Fibroblast of the aortic adventitia (primary cell): ENCODE results near the gene NTSR1. TPM values are rescaled to one million over a fixed set of nuclear protein-coding genes. Genes with fewer than 3 reads are reported as not detected.

Experiments used
- DNase-seq: peaks from one replicate; pipeline ENCODE4 v3.0.0-alpha.2; 2010; ENCODE audit warnings: low read depth
- H3K4me3 ChIP-seq: 2 replicates; pipeline ENCODE4 v1.5.1; 2011; ENCODE audit warnings: low read depth, mild to moderate bottlenecking, control low read depth, low read length, moderate library complexity
- CTCF ChIP-seq: IDR thresholded peaks from 2 replicates; pipeline ENCODE4 v1.5.1; 2011; ENCODE audit warnings: mild to moderate bottlenecking, low read length, control low read depth, inconsistent platforms; ENCODE audit not compliant: insufficient read depth
- total RNA-seq: library from RNA; depleted of rRNA; stranded (reverse); fragments of >200 nt; gene quantifications from 2 replicates; pipeline ENCODE4 v1.2.3, GENCODE V29; 2012; ENCODE audit warnings: low replicate concordance

The NTSR1 gene
- total RNA-seq, 1 donor: 8.0 TPM

GRCh38 chr20:62807444-62808210, 99.0 kb downstream of the NTSR1 start:
- H3K4me3 ChIP-seq: no peak overlapping the region
- no peak for DNase-seq
- no peak for TF ChIP-seq CTCF

GRCh38 chr20:62808211-62808865, 99.7 kb downstream of the NTSR1 start:
- TF ChIP-seq CTCF: peak; percentile 96
- DNase-seq: peak; percentile 63
- H3K4me3 ChIP-seq: no peak overlapping the region

- no peak for TF ChIP-seq CTCF
- no peak for DNase-seq
- H3K4me3 ChIP-seq: no peak overlapping the region
Measured at GRCh38 chr20:62809530-62810428, 101.1 kb downstream of the NTSR1 start.

- no peak overlapping the region for H3K4me3 ChIP-seq
- TF ChIP-seq CTCF: no peak
- no peak for DNase-seq
Measured at GRCh38 chr20:62811320-62811719, 102.7 kb downstream of the NTSR1 start.

- no peak for TF ChIP-seq CTCF
- H3K4me3 ChIP-seq: no peak overlapping the region
- DNase-seq: no peak
Measured at GRCh38 chr20:62811720-62812119, 103.1 kb downstream of the NTSR1 start.

Other genes starting within 250 kb of the NTSR1 start
- 0.08 TPM in 1 of 2 replicates, not detected in the other for gene GATA5, start 232.8 kb upstream of the NTSR1 start, total RNA-seq
- 0.72 and 0.90 TPM in 2 replicates for gene SLCO4A1, start 66.3 kb upstream of the NTSR1 start, total RNA-seq
- 16.8 and 21.7 TPM in 2 replicates for gene MRGBP, start 87.6 kb downstream of the NTSR1 start, total RNA-seq
- gene OGFR, start 96.0 kb downstream of the NTSR1 start, total RNA-seq: 31.0 and 46.4 TPM in 2 replicates
- gene COL9A3, start 108.2 kb downstream of the NTSR1 start, total RNA-seq: 0.36 and 0.98 TPM in 2 replicates
- 23.7 and 27.9 TPM in 2 replicates for gene TCFL5, start 153.0 kb downstream of the NTSR1 start, total RNA-seq
- 48.4 TPM in 2 replicates for gene DIDO1, start 217.7 kb downstream of the NTSR1 start, total RNA-seq
- gene GID8, start 229.3 kb downstream of the NTSR1 start, total RNA-seq: 27.7 and 35.4 TPM in 2 replicates
- gene SLC17A9, start 243.9 kb downstream of the NTSR1 start, total RNA-seq: 0.41 and 2.0 TPM in 2 replicates